ENCODE measurements around the gene CCDC171.
A peak's percentile ranks its signal among the peaks of the same experiment; 100 is the strongest.
"Not testable (repeated sequence)": the region's sequence is repeated elsewhere in the genome, so short reads cannot be mapped to it uniquely, and the experiment has no call there.

Gene CCDC171

DNA sequence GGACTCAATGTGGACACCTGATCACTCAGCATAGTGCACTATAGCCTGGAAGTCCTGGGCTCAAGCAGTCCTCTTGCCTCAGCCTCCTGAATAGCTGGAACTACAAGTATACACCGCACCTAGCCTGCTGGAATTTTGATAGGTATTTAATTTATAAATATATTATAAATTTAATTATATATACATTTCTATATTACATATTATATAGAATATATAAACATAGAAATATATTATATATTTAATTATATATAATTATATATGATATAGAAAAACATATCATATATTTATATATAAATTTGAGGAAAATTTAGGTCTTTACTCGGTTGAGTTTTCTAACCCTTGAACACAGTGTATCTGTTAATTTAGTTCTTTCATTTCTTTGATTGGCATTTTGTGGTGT lies 26.9 kb upstream of the CCDC171 start:
- Histone ChIP-seq H3K27me3 (ENCODE audit: control insufficient read depth, insufficient read depth, low read length) (no peaks in the 10 kb centered on the region), H3K9me3 (ENCODE audit: control insufficient read depth, low read length) (no peaks in the 10 kb centered on the region), H3K4me3 (ENCODE audit: low read length) (no peak overlapping the region), H3K36me3 (ENCODE audit: control insufficient read depth, insufficient read depth, low read length) (no peaks in the 10 kb centered on the region), H3K9ac (ENCODE audit: low read length) (no peak overlapping the region), H3K4me1 (ENCODE audit: control insufficient read depth, insufficient read depth, low read length) (no peaks in the 10 kb centered on the region)

DNA sequence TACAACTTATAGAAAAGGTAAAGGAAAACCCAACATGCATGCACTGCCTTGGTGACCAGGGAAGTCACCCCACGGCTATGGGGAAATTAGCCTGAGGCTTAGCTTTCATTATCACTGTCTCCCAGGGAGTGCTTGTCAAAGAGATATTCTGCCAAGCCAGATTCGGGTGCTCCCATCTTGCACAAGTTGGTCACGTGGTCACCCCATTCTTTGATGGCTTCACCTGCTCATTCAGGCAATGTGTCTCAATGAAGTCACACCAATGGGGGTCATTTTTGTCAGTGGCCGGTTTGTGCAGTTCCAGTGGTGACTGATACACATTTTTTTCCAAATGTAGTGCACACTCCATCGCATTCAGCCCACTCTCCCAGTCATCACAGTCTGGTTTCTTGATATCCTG lies 25.8 kb upstream of the CCDC171 start:
- not testable (repeated sequence) for H3K9me3 ChIP-seq (ENCODE audit: control insufficient read depth, low read length); H3K36me3 ChIP-seq (ENCODE audit: control insufficient read depth, insufficient read depth, low read length); H3K4me1 ChIP-seq (ENCODE audit: control insufficient read depth, insufficient read depth, low read length); H3K4me3 ChIP-seq (ENCODE audit: low read length); H3K27me3 ChIP-seq (ENCODE audit: control insufficient read depth, insufficient read depth, low read length); H3K9ac ChIP-seq (ENCODE audit: low read length)

DNA sequence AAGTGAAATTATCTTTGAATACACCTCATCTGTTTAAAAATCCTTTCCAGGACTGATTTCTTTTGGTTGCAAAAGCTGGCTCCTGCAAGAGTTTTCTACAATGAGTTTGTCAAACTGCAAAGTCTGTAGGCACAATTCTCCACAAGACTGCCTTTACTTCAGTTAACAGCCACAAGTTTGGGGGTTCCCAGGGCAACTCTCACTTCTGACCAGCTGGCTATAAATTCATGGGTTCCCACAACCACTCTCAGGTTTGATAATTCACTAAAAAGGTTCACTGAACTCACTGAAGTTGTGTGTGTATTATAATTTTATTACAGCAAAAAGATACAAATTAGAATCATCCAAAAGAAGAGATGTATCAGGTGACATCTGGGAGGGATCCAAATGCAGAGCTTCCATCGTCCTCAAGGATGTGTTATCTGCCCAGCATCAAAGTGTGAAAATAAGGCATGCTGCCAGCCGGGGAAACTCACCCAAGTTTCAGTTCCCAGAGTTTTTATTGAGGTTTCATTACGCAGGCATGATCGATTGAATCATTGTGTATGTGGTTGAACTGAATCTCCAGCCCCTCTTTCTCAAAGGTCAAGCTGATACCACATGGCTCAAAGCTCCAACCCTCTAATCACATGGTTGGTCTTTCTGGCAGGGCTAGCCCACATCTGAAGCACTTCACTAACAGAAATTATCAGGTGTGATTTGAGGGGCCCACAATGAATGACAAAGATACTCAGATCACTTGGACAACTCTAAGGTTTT lies 23.1 kb upstream of the CCDC171 start:
- H3K4me1 ChIP-seq (ENCODE audit: control insufficient read depth, insufficient read depth, low read length): no peaks in the 10 kb centered on the region
- no peaks in the 10 kb centered on the region for H3K27me3 ChIP-seq (ENCODE audit: control insufficient read depth, insufficient read depth, low read length)
- no peak overlapping the region for H3K9ac ChIP-seq (ENCODE audit: low read length)
- H3K9me3 ChIP-seq (ENCODE audit: control insufficient read depth, low read length): no peaks in the 10 kb centered on the region
- no peak overlapping the region for H3K4me3 ChIP-seq (ENCODE audit: low read length)
- no peaks in the 10 kb centered on the region for H3K36me3 ChIP-seq (ENCODE audit: control insufficient read depth, insufficient read depth, low read length)

DNA sequence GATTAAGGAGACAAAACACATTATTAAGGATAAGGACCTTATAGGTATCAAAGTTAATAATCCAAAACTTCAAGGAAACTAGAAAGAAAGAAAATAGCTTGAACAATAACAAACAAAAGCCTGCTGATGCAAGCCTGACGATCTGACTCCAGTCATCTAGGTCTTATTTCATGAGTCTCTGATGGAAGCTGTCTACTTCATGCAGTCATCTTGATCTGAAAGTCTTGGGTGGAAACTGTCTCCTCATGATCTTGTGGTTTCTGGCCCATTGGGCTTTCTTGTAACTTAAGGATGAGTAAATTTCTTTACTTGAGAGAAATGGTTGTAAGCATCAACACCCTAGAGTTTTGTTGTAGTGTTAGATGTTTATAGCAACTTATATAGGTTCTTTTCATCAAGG lies 21.5 kb upstream of the CCDC171 start:
- no peak overlapping the region for H3K9ac ChIP-seq (ENCODE audit: low read length)
- H3K4me3 ChIP-seq (ENCODE audit: low read length): no peak overlapping the region
- H3K36me3 ChIP-seq (ENCODE audit: control insufficient read depth, insufficient read depth, low read length): no peaks in the 10 kb centered on the region
- no peaks in the 10 kb centered on the region for H3K27me3 ChIP-seq (ENCODE audit: control insufficient read depth, insufficient read depth, low read length)
- H3K4me1 ChIP-seq (ENCODE audit: control insufficient read depth, insufficient read depth, low read length): no peaks in the 10 kb centered on the region
- H3K9me3 ChIP-seq (ENCODE audit: control insufficient read depth, low read length): no peaks in the 10 kb centered on the region

DNA sequence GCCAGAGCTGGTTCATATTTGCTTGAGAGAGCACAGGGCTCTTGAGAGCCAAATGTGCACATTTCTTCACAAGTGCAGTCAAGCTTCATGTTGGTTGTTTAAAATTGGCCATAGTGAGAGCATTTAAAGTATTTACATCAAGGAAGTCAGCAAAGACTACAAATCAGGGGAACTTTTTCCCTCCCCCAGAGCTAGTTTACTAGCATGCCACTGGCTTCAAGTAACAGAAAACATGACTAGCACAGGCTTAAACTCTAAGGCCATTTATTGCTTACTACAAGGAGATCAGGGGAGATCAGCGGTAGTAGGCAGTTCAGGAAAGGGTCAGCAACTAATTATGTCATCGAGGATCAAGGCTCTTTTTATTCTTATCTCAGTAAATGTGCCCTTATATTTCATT lies 11.0 kb upstream of the CCDC171 start:
- Histone ChIP-seq H3K9me3 (ENCODE audit: control insufficient read depth, low read length) (no peaks in the 10 kb centered on the region), H3K36me3 (ENCODE audit: control insufficient read depth, insufficient read depth, low read length) (no peaks in the 10 kb centered on the region), H3K27me3 (ENCODE audit: control insufficient read depth, insufficient read depth, low read length) (no peaks in the 10 kb centered on the region), H3K4me1 (ENCODE audit: control insufficient read depth, insufficient read depth, low read length) (no peaks in the 10 kb centered on the region), H3K4me3 (ENCODE audit: low read length) (no peak overlapping the region), H3K9ac (ENCODE audit: low read length) (no peak overlapping the region)

DNA sequence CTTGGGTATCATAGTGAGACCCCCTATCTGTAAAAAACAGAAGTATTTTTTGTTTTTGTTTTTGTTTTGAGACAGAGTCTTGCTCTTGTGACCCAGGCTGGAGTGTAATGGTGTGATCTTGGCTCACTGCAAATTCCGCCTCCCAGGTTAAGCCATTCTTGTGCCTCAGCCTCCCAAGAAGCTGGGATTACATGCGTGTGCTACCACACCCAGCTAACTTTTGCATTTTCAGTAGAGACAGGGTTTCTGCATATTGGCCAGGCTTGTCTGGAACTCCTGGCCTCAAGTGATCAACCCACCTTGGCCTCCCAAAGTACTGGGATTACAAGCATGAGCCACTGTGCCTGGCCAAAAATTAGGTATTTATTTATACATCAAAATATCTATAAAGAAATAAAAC lies 10.2 kb upstream of the CCDC171 start:
- no peaks in the 10 kb centered on the region for H3K4me1 ChIP-seq (ENCODE audit: control insufficient read depth, insufficient read depth, low read length)
- no peaks in the 10 kb centered on the region for H3K9me3 ChIP-seq (ENCODE audit: control insufficient read depth, low read length)
- no peaks in the 10 kb centered on the region for H3K36me3 ChIP-seq (ENCODE audit: control insufficient read depth, insufficient read depth, low read length)
- H3K4me3 ChIP-seq (ENCODE audit: low read length): no peak overlapping the region
- H3K9ac ChIP-seq (ENCODE audit: low read length): no peak overlapping the region
- no peaks in the 10 kb centered on the region for H3K27me3 ChIP-seq (ENCODE audit: control insufficient read depth, insufficient read depth, low read length)

DNA sequence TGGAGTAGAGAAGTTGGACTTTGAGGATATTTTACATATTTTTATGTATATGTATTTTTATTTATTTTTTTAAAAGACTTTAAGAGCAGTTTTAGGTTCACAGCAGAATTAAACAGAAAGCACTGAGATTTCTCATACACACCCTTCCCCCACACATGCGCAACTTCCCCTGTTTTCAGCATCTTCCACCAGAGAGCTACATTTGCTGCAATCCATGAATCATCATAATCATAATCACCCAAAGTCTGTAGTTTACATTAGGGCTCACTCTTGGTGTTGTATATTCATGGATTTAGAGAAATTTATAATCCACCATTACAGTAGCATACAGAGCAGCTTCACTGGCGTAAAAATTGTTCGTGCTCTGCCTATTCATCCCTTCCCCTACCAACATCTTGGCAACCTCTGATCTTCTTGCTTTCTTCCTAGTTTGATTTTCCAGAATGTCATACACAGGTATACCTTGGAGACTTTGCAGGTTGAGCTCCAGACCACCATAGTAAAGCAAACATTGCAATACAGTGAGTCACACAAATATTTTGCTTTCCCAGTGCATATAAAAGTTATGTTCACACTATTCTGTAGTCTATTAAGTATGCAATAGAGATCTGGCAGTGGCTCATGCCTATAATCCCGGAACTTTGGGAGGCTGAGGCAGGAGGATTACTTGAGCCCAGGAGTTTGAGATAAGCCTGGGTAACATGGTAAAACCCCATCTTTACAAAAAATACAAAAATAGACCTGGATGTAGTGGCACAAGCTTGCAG lies 9.6 kb upstream of the CCDC171 start:
- Histone ChIP-seq H3K9ac (ENCODE audit: low read length) (no peak overlapping the region), H3K4me1 (ENCODE audit: control insufficient read depth, insufficient read depth, low read length) (no peaks in the 10 kb centered on the region), H3K4me3 (ENCODE audit: low read length) (no peak overlapping the region), H3K27me3 (ENCODE audit: control insufficient read depth, insufficient read depth, low read length) (no peaks in the 10 kb centered on the region), H3K9me3 (ENCODE audit: control insufficient read depth, low read length) (no peaks in the 10 kb centered on the region), H3K36me3 (ENCODE audit: control insufficient read depth, insufficient read depth, low read length) (no peaks in the 10 kb centered on the region)

DNA sequence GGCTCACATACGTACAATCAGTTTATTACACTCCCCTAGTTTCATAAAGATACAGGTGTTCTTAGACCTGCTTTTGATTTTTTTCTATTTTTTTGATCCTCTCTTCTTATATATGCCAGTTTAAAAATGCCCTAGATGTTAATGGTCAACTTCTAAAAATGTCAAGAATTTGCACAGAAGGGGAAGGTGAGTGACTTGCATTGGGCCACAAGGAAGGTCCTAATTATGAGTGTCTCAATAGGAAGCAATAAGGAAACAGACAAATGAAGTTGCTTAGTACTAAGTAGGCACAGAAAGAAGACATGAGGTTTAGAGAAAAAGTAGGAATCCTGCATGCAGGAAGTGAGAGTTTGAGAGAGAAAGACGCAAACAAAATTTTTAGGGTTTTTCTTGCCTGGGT lies 3.2 kb upstream of the CCDC171 start:
- no peaks in the 10 kb centered on the region for H3K4me1 ChIP-seq (ENCODE audit: control insufficient read depth, insufficient read depth, low read length)
- H3K9ac ChIP-seq (ENCODE audit: low read length): no peak overlapping the region
- H3K4me3 ChIP-seq (ENCODE audit: low read length): no peak overlapping the region
- H3K9me3 ChIP-seq (ENCODE audit: control insufficient read depth, low read length): no peaks in the 10 kb centered on the region
- no peaks in the 10 kb centered on the region for H3K27me3 ChIP-seq (ENCODE audit: control insufficient read depth, insufficient read depth, low read length)
- no peaks in the 10 kb centered on the region for H3K36me3 ChIP-seq (ENCODE audit: control insufficient read depth, insufficient read depth, low read length)

DNA sequence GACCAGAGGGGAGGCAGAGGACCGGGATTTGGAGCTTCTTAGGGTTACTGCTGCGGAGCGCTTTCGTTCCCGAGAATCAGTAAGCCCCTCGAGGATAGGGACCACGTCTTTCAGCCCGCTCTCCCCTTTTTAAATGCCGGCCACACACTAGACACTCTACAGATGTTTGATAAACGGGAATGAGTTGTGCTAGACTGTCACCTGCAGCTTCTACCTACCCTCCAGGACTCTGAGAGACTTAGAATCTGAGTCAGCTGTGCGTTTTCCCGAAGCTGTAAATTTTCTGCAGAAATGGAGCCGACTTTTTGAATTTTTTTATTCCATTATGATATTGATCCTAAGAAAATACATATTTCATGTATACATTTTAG lies 670 bp downstream of the CCDC171 start:
- Histone ChIP-seq H3K27me3 (ENCODE audit: control insufficient read depth, insufficient read depth, low read length) (no peaks in the 10 kb centered on the region), H3K9ac (ENCODE audit: low read length) (peak overlapping the region; percentile 87), H3K4me1 (ENCODE audit: control insufficient read depth, insufficient read depth, low read length) (no peaks in the 10 kb centered on the region), H3K36me3 (ENCODE audit: control insufficient read depth, insufficient read depth, low read length) (no peaks in the 10 kb centered on the region), H3K4me3 (ENCODE audit: low read length) (peak overlapping the region; percentile 100), H3K9me3 (ENCODE audit: control insufficient read depth, low read length) (no peaks in the 10 kb centered on the region)

DNA sequence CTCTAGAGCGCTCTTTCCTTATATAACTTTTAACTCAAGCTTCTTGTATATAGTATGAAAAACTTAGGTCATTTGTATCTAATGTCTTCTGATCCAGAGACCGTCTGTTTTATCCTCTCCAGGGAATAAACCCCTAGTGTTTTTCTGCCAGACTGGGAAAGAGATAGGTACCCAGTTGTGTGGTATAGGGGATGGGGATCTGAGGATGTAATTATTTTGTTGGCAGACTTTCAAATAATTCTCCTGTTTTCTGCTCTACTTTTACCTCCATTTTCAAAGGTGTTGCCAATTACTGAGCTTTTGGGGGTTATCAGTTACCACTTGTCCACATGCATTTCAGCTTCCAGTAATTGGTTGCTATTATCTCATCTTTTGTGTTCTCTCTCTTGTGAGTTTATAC lies 17.9 kb downstream of the CCDC171 start:
- Histone ChIP-seq H3K4me1 (ENCODE audit: control insufficient read depth, insufficient read depth, low read length) (no peaks in the 10 kb centered on the region), H3K9me3 (ENCODE audit: control insufficient read depth, low read length) (no peaks in the 10 kb centered on the region), H3K36me3 (ENCODE audit: control insufficient read depth, insufficient read depth, low read length) (no peaks in the 10 kb centered on the region), H3K9ac (ENCODE audit: low read length) (no peak overlapping the region), H3K4me3 (ENCODE audit: low read length) (no peak overlapping the region), H3K27me3 (ENCODE audit: control insufficient read depth, insufficient read depth, low read length) (no peaks in the 10 kb centered on the region)

DNA sequence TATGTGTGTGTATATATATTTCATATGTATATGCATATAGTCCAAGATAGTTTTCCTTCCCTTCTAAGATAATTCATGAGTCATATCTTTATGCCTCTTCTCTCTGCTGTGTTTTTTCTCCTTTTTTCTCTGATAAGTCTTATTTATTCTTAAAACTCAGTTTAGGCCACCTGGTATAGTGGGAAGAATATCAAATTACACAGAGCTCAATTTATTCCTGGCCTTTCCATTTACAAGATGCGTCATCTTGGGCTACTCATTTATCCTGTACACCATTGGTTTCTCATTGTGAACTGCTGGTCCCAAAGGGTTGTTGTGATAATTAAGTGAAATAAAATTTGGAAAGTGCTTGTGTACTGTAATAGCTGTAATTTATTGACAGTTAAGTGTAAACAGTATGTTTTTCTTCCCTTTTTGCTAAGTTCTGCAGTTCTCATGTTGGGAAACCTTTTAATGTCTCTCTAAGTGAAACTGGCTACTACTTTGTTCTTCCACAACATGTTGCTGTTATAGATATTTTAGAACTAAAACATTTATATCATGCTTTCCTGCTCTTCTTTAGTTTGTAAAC lies 19.4 kb downstream of the CCDC171 start:
- Histone ChIP-seq H3K27me3 (ENCODE audit: control insufficient read depth, insufficient read depth, low read length) (no peaks in the 10 kb centered on the region), H3K9ac (ENCODE audit: low read length) (no peak overlapping the region), H3K36me3 (ENCODE audit: control insufficient read depth, insufficient read depth, low read length) (no peaks in the 10 kb centered on the region), H3K4me3 (ENCODE audit: low read length) (no peak overlapping the region), H3K4me1 (ENCODE audit: control insufficient read depth, insufficient read depth, low read length) (no peaks in the 10 kb centered on the region), H3K9me3 (ENCODE audit: control insufficient read depth, low read length) (no peaks in the 10 kb centered on the region)

DNA sequence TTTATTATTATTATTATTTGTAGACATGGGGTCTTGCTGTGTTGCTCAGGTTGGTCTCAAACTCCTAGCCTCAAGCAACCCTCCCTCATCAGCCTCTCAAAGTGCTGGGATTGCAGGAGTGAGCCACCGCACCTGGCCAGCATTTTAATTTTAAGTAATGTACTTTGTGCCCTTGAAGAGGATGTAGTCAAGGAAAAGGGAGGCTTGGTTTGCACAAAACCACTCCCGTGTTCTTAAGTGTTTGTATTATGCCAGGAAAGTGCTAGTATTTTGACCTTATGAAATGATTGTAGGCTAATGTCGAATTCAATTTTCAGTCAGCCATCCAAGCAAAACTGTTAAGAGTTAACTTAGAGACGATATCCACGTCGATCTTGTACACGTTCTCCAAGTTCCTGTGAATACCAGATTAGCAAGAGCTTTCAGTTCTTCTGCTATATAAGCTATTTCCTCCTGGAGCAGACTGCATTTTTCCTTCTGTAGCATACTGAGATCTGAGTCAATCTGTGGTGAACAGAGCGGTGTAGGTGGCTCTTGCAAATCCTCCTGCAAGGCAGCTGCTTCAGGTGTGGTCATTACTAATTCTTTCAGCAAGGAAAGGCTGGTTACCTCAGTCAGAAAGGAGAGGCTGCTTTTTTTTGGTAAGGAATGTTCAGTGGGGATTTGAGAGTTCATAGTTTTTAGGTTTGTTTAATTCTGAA lies 23.7 kb downstream of the CCDC171 start:
- no peaks in the 10 kb centered on the region for H3K27me3 ChIP-seq (ENCODE audit: control insufficient read depth, insufficient read depth, low read length)
- H3K9me3 ChIP-seq (ENCODE audit: control insufficient read depth, low read length): no peaks in the 10 kb centered on the region
- H3K36me3 ChIP-seq (ENCODE audit: control insufficient read depth, insufficient read depth, low read length): no peaks in the 10 kb centered on the region
- no peaks in the 10 kb centered on the region for H3K4me1 ChIP-seq (ENCODE audit: control insufficient read depth, insufficient read depth, low read length)
- no peak overlapping the region for H3K4me3 ChIP-seq (ENCODE audit: low read length)
- H3K9ac ChIP-seq (ENCODE audit: low read length): no peak overlapping the region

Measured in mucosa of stomach (tissue), 1 donor.